HL-60/S4 treated with phorbol 12-myristate 13-acetate at 8.2 ng/mL for 4 days and 3 days (cell line): ENCODE results near the gene EIF2S1.
"Not testable (repeated sequence)": the region's sequence is repeated elsewhere in the genome, so short reads cannot be mapped to it uniquely, and the experiment has no call there.

ENCODE experiments used
- in situ Hi-C: fragments of 300-500 bp; cut with MboI; formaldehyde crosslinking; loops from 2 replicates; pipeline ENCODE4 v1.15.0; 2022; ENCODE audit warnings: low sequenced_read_pairs

Gene EIF2S1

DNA sequence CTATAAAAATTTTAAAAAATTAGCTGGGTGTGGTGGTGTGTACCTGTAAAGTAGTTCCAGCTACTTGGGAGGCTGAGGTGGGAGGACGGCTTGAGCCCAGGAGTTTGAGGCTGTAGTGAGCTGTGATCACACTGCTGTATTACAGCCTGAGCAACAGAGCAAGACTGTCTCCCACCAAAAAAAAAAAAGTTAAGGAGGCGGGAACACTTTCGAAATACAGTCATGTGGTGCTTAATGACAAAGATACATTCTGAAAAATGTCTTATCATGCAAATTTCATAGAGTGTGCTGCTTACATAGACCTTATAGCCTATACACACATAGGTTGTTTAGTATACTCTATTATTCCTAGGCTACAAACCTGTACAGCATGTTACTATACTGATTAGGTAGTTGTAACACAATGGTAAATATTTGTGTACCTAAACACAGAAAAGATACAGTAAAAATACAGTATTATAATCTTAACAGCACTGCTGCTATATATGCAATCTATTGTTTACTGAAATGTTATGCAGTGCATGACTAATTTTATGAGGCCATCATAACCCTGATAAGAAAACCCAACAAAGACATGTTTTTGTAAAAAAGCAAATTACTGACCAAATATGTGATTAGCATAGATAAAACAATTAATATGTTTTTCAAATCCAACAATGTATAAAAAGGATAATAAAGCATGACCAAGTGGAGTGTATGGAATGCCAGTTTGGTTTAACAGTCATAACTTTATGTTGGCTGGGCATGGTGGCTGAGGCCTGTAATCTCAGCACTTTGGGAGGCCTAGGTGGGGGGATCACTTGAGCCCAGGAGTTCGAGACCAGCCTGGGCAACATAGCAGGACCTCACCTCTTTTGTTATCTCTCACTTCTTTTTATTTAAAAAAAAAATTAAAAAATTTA lies 11.4 kb downstream of the EIF2S1 start:
- in situ Hi-C loops = no loop called here

DNA sequence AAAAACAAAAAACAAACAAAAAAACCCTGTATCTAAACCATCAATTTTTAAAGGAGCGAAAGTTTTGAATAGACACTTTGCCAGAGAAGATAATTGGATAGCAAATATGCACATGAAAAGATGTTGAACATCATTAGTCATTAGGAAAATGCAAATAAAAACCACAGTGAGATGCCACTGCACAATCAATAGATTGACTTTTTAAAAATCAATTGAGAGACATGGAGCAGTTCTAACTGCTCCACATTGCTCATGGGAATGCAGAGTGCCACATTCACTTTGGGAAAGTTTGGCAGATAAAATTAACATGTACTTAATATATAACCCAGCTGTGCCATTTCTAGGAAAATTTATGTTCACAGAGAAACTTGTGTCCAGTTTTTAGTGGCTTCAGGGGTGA lies 12.7 kb downstream of the EIF2S1 start:
- in situ Hi-C loops = no loop called here

GRCh38 chr14:67373347-67373746 lies 13.2 kb downstream of the EIF2S1 start:
- in situ Hi-C loops = no loop called here

GRCh38 chr14:67377916-67378315 lies 17.8 kb downstream of the EIF2S1 start:
- in situ Hi-C loops = no loop called here

DNA sequence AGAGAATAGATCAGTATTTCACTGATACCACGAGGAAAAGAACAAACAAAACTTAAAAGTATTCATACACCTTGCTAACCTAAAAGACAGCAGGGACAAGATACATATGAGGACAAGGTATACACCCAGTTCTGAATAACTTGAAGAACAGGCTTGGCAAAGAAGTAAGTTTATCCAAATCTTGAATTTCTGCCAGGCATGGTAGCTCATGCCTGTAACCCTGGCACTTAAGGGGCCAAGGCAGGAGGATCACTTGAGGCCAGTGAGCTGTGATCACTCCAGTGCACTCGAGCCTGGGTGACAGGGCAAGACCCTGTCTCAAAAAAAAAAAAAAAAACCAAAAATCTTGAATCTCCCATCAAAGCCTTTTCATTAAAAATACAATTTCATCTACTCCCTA lies 25.0 kb downstream of the EIF2S1 start:
- in situ Hi-C loops = no loop called here

- in situ Hi-C loops = no loop called here
Observed at GRCh38 chr14:67385618-67386017, 25.5 kb downstream of the EIF2S1 start.

GRCh38 chr14:67387195-67387594 lies 27.1 kb downstream of the EIF2S1 start:
- in situ Hi-C loops = no loop called here

GRCh38 chr14:67389275-67389674 lies 29.1 kb downstream of the EIF2S1 start:
- in situ Hi-C loops = no loop called here

GRCh38 chr14:67389811-67390534 lies 29.8 kb downstream of the EIF2S1 start:
- in situ Hi-C loops = no loop called here

GRCh38 chr14:67391268-67391667 lies 31.1 kb downstream of the EIF2S1 start:
- in situ Hi-C loops = no loop called here

DNA sequence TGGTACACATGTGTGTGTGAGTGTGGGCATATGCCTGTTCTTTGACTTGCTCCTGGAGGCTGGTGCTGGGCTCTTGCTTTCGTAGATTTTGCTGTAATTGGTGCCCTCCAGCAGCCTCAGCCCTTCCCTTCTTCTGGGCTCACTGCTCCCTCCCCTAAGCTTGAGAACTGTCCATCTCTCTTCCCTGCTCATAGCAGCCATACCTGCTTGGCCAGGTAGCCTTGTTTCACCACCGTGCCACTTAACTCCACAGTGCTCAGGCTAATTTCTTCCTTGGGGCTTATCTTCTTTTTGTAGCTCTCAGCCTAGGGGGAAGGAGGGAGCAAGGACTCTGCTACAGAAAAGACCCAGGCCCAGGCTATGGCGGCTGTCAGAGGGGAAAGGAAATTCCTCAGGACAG lies 32.0 kb downstream of the EIF2S1 start:
- in situ Hi-C loops = no loop called here

DNA sequence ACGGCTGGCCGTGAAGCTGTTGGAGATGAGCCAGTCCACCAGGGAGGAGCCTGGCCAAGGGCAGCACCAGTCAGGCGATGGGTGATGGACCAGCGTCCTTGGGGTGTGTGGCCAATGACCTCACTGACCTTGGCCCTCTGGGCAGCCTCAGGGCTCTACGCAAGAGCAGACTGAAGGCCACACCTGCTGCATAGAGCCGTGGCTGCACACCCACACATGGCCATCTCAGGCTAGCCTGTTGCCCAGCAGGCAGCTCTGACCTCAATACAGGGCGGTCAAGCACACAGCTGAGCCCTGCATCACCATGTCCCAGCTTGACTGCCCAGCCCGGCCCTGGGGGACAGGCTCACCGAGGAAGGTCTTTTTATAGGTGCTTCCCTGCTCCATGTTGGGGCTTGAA lies 32.7 kb downstream of the EIF2S1 start:
- in situ Hi-C loops = no loop called here

DNA sequence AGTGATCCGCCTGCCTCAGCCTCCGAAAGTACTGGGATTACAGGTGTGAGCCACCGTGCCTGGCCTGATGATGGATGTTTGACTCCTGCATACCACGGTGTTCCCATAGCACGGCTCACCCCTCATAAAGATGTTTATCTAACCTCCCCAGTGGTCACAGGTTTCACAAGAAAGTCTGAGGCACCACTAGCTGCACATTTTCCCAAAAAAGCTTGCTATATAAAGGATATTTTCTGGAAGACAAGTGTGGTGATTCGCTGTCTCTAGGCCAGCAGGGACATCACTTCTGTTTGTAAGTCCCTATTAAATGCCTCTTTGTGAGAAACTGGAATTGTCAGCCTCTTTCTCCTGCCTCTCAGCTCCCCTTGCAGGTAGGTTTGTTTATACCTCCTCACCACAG lies 33.6 kb downstream of the EIF2S1 start:
- in situ Hi-C loops = no loop called here

- in situ Hi-C loops = no loop called here
Observed at GRCh38 chr14:67395086-67395875, 35.2 kb downstream of the EIF2S1 start.

DNA sequence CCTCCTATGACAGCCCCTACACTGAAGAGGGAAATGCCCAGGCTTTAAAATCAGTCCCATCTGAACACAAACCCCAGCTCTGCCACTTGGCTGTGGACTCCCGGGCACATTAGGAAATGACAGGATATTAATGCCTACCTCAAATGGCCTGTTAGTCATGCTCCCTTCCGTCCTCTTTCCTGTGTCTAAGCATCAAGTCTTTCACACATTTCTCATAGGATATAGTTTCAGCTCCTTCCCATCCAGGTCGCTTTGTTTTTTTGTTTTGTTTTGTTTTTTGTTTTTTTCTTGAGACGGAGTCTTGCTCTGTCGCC lies 35.7 kb downstream of the EIF2S1 start:
- in situ Hi-C loops = no loop called here

DNA sequence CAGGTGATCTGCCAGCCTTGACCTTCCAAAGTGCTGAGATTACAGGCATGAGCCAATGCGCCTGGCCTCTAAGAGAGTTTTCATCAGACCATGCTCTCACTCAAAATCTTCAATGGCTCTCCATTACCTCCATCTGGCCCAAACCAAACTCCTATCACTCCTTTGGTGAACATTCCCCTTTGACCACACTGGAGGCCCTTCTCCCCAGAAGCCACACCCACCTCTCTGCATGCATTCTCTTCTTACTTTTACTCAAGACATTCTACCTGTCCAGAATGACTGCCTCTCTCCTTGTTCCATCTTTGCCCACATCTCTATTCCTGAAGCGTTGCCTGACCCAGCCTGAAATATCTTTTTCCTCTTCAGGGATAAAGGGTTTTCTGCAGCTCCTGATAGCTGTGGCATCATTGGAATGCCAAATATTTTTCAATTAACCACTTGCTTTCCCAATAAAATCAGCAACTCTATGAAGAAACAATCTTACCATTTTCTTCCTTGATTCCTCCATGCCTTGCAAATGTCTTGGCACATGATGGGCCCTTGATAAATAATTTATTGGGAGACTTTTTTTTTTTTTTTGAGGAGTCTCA lies 36.3 kb downstream of the EIF2S1 start:
- in situ Hi-C loops = no loop called here

GRCh38 chr14:67397536-67397935 lies 37.4 kb downstream of the EIF2S1 start:
- in situ Hi-C loops = no loop called here

DNA sequence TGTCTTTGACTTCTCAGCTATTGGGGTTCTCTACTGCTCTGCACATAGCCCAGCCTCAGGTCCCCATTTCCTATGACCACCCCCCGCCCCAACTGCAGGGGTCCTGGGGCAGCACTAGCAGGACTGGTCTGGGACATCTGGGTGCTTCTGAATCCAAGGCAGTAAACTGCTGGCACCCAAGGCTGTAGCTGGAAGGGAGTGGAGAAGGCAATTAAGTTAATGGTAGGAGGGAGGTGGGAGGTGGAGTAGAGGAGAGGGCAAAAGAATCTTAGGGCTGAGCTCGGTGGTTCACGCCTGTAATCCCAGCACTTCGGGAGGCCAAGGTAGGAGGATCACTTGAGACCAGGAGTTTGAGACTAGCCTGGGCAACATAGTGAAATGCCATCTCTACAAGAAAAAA lies 40.3 kb downstream of the EIF2S1 start:
- in situ Hi-C loops = no loop called here

GRCh38 chr14:67405771-67406170 lies 45.6 kb downstream of the EIF2S1 start:
- in situ Hi-C loops = no loop called here

DNA sequence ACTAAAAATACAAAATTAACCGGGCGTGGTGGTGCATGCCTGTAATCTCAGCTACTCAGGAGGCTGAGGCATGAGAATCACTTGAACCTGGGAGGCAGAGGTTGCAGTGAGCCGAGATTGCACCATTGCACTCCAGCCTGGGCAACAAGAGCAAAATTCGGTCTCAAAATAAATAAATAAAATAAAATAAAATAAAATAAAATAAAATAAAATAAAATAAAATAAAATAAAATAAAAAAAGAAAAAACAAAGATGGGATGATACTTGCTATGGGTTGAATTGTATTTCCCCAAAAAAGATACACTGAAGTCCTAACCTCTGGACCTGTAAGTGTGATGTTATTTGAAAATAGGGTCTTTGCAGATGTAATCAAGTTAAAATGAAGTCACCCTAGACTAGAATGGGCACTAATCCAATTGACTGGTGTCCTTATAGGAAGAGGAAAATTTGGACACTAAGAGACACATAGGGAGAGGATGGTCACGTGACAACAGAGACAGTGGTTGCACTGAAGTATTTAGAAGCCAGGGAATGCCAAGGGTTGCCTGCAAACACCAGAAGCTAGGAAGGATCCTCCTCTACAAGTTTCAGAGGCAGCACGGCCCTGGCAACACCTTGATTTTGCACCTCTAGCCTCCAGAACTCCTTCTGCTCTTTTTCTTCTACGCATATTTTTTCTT lies 48.1 kb downstream of the EIF2S1 start:
- in situ Hi-C loops = not testable (repeated sequence)

GRCh38 chr14:67409461-67409860 lies 49.3 kb downstream of the EIF2S1 start:
- in situ Hi-C loops = no loop called here
